GM12873 (cell line): ENCODE data around the gene PF4V1.

Experiments used
- TF ChIP-seq, protein P1 (sequence below): IDR thresholded peaks from 2 replicates; pipeline ENCODE4 v1.5.1; 2012; ENCODE audit warnings: low read depth, mild to moderate bottlenecking, moderate library complexity, low read length, control low read depth; ENCODE audit not compliant: insufficient read depth; ENCODE audit errors: missing control alignments

PF4V1 gene

DNA sequence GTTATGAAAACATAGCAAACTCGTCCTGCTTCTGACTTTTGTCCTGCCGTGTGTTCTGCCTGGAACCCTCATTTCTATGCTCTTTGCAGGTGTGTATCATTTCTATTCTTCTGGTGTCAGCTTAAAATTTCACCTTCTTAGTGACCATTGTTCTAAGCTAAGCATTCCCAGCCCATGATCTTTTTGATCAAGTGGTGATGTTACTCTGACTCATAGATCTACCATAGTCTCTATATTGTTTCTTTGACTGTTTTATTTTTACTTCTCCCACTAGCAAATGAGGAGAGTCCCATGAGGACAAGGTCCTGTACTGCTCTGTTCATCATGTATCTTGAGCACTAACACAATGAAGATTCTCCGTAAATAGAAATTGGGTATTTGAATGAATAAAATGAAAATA, 30.7 kb upstream of the PF4V1 start:
- TF ChIP-seq, protein P1, sequence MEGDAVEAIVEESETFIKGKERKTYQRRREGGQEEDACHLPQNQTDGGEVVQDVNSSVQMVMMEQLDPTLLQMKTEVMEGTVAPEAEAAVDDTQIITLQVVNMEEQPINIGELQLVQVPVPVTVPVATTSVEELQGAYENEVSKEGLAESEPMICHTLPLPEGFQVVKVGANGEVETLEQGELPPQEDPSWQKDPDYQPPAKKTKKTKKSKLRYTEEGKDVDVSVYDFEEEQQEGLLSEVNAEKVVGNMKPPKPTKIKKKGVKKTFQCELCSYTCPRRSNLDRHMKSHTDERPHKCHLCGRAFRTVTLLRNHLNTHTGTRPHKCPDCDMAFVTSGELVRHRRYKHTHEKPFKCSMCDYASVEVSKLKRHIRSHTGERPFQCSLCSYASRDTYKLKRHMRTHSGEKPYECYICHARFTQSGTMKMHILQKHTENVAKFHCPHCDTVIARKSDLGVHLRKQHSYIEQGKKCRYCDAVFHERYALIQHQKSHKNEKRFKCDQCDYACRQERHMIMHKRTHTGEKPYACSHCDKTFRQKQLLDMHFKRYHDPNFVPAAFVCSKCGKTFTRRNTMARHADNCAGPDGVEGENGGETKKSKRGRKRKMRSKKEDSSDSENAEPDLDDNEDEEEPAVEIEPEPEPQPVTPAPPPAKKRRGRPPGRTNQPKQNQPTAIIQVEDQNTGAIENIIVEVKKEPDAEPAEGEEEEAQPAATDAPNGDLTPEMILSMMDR: no peak

DNA sequence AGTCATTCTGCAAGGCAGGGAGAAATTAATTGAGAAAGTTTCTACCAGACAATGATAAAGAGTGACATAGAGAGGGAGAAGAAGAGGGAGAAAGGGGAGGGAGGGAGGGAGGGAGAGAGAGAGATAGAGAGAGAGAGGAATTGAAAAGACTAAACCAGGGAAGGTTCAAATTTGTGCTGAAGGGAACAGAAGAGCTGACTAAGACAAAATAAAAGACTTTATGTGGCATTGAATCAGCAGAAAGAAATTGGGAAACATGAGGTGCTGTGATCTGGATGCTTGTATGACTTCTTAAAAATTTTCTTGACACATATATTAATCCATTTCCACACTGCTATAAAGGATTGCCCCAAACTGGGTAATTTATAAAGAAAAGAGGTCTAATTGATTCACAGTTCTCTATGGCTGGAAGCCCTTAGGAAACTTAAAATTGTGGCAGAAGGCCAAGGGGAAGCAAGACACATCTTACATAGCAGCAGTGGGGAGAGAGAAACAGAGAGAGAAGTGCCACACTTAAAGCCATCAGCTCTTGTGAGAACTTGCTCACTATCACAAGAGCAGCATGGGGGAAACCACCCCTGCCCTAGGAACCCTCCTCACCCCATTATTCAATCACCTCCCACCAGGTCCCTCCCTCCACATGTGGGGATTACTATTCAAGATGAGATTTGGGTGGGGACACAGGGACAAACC, 30.1 kb upstream of the PF4V1 start:
- TF ChIP-seq, protein P1: no peak

DNA sequence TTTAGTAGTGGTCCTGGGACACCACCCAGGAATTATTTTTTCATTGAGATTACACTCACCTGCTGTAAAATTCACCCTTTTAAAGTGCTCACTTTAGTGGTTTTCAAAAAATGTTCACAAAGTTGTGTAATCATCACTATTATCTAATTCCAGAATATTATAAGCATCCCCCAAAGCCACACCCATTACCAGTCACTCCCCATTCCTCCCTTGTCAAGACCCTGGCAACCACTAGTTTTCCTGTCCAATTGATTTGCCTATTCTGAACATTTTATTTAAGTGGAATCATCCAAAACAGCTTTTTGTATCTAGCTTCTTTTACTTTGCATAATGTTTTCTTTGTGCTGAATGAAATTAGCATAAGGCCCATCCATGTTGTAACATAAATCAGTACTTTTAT, 29.3 kb upstream of the PF4V1 start:
- TF ChIP-seq, protein P1: no peak

DNA sequence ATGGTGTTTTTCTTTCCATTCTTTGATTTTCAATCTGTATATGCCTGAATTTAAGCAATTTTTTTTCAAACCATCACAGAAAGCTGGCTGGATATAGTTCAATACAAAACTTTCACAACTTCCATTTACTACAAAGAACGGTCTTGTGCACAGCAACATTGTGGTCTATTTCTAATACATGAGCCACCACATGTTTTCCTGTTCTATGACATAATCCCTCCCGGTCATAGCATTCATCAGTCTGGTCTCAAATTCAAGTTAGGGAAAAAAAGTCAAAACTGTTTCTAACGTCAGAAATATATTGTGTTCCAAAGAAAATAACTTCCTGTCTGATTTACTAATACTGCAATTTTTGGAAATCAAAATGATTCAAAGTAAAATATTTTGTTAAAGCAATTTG, 24.1 kb upstream of the PF4V1 start:
- TF ChIP-seq, protein P1: no peak

- TF ChIP-seq, protein P1: no peak
Measured at GRCh38 chr4:73831569-73831968, 21.5 kb upstream of the PF4V1 start.

DNA sequence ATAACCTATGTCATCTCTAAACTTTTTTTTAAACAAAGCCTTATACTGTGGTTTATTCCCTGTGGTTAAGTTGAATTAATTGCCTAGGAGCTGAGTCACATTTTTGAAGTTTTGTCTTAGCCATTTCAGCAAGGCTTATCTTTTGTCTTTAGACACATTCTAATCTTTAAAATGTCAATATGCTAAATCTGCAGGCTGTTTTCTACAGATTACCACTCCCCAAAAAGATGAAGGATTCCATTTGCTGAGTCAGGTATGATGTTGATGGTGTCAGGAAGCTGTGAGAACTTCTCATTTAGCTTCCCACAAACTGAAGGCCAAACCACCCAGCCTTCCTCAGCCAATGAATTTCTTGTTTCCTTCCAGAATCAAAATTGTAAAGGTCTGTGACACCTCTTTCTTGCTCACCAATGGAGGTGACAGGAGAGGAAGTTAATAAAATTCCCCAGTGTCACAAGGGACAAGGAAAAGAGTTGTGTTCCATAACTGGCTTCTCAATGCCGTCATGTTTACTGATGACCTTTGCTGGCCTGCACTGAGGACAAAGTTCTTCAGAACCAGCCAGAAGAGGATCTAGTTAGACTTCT, 20.4 kb upstream of the PF4V1 start:
- TF ChIP-seq, protein P1: no peak

DNA sequence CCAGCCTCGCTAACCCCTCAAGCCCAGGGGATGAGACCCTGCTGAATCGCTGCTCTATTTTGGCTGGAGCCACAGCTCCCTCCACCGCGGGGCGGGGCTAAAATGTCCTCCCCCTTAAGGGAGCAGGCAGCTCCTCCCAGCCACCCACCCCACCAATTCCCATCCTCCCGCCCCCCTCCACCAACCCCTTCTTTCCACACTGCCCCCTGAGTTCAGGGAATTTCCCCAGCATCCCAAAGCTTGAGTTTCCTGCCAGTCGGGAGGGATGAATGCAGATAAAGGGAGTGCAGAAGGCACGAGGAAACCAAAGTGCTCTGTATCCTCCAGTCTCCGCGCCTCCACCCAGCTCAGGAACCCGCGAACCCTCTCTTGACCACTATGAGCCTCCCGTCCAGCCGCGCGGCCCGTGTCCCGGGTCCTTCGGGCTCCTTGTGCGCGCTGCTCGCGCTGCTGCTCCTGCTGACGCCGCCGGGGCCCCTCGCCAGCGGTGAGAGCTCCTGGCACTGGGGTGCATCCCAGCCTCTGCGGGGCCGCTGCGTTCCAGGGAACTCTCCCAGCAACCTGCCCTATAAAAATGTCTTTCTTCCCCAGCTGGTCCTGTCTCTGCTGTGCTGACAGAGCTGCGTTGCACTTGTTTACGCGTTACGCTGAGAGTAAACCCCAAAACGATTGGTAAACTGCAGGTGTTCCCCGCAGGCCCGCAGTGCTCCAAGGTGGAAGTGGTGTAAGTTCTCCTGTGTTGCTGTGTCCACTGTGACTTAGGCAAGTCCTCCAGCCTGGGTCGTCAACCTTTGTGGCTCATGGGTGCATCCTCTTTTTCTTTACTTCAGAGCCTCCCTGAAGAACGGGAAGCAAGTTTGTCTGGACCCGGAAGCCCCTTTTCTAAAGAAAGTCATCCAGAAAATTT, 16.5 kb upstream of the PF4V1 start, which contains the start of gene CXCL6:
TSS of gene CXCL6 (plus strand) at position 306 of the 907 bp plus-strand sequence. CDS start at position 379, 73 bp downstream.
- TF ChIP-seq, protein P1: no peak
